Non-pigmented ciliary epithelial cell (primary cell): ENCODE measurements around the gene VWA2.

Experiments used
- DNase-seq: peaks from one replicate; pipeline ENCODE4 v3.0.0-alpha.2; 2010; ENCODE audit warnings: low read depth

The VWA2 gene

DNA sequence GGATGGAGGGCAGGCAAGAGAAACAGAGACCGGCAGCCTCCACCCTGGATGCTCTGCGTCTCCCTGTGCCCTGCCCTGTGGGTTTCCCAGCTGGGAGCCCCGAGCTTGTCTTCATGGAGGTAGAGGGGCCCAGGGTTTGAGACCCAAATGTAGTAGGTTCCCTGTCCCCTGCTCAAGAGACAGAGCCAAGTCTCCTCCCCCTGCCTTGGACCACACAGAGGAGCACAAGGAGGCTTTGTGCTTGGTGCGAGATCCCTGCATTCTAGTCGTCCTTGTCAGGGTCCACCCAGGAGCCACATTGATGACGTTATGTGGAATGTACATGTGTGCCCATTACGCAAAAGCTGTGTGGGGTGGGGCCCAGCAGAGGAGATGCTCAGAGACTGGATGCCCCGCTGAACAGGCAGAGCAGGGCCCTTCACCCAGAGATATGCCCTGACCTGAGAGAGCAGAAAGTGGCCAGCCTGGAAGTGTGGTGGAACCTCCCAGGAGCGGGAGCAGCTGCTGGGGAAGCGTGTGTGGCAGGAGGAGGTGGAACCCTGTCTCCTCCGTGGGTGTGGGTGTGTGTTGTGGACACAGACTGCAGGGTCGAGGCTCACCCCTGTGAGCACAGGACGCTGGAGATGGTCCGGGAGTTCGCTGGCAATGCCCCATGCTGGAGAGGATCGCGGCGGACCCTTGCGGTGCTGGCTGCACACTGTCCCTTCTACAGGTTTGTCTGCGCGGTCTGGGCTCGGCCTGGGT is 39.3 kb downstream of the VWA2 start:
- DNase-seq, result no peak

- no peak for DNase-seq
Observed at GRCh38 chr10:114278884-114279191, 39.8 kb downstream of the VWA2 start.

GRCh38 chr10:114279289-114279688 is 40.2 kb downstream of the VWA2 start:
- no peak for DNase-seq

DNA sequence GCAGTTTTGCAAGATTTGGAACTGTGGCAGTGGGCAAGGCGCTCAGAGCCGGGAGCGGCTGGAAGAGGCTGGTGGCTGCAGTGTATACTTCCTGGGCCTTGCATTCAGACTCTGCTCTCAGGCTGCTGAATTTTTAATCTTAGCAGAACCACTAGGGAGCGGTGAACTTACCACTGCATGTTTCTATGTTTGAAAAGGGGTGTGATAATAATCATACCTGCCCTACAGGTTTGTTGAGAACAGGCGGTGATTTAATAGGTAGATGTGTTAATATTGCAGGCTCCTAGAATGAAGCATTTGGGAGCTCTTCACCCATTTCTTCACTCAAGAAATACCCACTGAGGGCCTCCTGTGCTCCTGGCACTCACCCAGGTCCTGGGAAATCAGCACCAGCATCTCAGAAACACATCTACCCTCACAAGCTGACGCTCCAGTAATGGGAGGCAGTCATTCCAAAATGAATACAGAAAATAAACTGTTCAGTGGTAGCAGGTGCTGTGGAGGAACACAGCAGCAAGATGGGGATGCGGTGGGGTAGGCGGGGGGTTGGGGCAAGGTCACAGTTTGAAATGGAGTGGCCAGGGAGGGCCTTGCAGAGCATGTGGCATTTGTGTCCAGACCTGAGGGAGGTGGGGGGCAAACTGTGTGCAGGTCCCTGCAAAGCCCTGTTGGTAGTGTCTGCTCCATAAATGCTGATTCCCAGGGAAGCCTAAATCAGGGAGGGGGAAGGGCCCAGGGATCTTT is 41.0 kb downstream of the VWA2 start:
- DNase-seq, result no peak

GRCh38 chr10:114281006-114281405 is 42.0 kb downstream of the VWA2 start:
- DNase-seq, result no peak

DNA sequence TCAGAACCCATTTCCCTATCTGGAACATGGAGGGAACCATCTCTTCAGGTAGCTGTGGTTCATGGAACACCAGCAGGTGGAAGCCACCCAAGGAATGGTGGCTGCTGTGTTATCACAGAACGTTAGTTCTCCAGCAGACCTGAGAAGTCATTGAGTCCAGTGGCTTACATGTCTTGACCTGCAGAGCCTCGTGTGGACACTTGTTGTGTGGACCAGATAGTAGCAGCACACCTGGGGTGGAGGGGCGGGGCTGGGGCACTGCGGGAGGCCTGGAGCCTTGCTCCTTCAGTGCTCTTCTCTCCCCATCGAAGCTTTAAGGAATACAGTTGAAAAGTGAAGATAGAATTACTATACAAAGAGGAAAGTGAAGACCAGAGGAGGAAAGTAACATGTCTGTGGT is 42.4 kb downstream of the VWA2 start:
- no peak for DNase-seq

DNA sequence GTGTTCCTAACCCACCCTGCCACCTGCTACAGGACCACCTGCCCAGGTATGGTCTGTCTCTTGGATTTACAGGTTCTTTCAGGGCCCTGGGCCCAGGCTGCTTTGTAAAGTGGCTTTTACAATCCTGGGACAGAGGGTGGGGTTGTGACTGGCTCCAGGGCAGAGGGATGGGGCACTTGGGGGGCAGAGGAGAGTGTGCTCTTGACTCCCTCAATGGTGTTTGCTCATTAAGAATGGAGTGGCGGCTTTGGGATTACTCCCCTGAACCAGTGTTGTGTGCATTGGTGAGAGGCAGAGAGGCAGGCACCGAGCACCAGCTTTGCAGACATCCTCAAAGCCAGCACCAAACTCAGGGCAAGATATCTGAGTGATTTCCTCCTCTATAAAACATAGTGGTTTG is 43.5 kb downstream of the VWA2 start:
- no peak for DNase-seq

DNA sequence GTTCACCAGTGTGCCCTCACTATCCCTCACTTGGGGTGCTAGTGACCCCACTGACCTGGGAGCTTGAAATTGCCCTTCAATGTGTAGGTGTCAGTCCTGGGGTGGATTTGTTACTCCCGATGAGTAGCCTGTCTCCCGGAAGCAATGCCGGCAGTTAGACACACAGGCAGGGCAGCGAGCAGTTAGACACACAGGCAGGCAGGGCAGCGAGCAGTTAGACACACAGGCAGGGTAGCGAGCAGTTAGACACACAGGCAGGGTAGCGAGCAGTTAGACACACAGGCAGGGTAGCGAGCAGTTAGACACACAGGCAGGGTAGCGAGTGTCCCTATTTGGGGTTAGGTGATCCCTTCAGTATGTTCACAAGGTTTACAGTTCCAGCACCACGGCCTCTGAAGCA is 44.0 kb downstream of the VWA2 start:
- DNase-seq, result no peak

- DNase-seq, result no peak
Observed at GRCh38 chr10:114283535-114284234, 44.6 kb downstream of the VWA2 start.

DNA sequence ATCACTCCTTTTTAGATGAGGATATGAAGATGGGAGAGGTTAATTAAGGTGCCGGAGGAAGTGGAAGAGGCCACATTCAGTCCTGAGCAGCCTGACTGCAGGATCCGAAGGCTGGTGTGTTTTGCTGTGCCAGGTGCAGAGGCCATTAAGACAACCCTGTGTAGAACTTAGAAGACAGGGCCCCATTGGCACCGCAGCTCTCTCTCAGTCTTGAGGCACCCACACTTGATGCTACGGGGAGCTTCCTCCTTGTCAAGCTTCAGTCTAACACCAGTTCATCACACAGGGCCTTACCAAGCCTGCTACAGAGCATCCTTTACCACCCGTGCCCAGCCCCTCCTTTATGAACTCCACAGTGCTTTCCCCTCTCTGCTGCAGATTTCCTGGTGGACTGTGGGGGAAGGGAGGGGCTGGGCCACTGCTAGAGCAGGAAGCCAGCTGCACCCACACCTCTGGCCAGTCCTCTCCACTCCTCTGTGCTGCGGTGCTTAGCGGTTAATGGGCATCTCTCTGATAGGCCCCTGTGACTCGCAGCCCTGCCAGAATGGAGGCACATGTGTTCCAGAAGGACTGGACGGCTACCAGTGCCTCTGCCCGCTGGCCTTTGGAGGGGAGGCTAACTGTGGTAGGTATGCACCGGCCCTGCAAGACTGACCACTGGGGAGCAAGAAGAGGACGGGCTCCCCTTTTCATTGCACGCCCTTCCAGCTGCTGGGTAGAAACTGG is 45.5 kb downstream of the VWA2 start:
- no peak for DNase-seq

DNA sequence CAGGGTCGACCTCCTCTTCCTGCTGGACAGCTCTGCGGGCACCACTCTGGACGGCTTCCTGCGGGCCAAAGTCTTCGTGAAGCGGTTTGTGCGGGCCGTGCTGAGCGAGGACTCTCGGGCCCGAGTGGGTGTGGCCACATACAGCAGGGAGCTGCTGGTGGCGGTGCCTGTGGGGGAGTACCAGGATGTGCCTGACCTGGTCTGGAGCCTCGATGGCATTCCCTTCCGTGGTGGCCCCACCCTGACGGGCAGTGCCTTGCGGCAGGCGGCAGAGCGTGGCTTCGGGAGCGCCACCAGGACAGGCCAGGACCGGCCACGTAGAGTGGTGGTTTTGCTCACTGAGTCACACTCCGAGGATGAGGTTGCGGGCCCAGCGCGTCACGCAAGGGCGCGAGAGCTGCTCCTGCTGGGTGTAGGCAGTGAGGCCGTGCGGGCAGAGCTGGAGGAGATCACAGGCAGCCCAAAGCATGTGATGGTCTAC is 46.9 kb downstream of the VWA2 start:
- DNase-seq, result no peak

GRCh38 chr10:114286921-114287320 is 47.9 kb downstream of the VWA2 start:
- no peak for DNase-seq

GRCh38 chr10:114288424-114289095 is 49.5 kb downstream of the VWA2 start:
- DNase-seq, result no peak

DNA sequence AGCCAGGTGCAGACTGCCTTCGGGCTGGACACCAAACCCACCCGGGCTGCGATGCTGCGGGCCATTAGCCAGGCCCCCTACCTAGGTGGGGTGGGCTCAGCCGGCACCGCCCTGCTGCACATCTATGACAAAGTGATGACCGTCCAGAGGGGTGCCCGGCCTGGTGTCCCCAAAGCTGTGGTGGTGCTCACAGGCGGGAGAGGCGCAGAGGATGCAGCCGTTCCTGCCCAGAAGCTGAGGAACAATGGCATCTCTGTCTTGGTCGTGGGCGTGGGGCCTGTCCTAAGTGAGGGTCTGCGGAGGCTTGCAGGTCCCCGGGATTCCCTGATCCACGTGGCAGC is 50.0 kb downstream of the VWA2 start:
- DNase-seq, result no peak

GRCh38 chr10:114290038-114290437 is 51.0 kb downstream of the VWA2 start:
- no peak for DNase-seq

- no peak for DNase-seq
Observed at GRCh38 chr10:114291076-114291475, 52.0 kb downstream of the VWA2 start.

GRCh38 chr10:114291516-114291915 is 52.5 kb downstream of the VWA2 start:
- DNase-seq, result no peak

DNA sequence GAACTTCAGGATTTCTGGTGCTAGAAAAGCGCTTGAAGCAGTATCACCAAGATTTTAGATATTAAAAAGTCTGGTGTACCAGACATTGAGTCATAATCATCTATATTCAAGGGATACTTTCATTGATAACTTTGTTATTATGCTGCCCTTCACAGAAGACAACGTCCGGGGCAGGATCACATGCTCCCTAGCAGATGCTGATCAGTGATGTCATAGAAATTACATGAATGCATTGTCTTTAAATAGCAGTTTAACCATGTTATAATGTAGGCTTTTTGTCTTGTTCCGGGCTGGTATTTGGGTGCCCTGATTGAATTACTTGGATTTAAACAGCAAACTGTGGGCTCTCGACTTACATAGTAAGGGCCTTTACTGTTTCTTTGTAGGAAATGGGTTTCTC is 54.0 kb downstream of the VWA2 start:
- DNase-seq, result no peak

GRCh38 chr10:114294549-114294948 is 55.5 kb downstream of the VWA2 start:
- DNase-seq, result no peak

- DNase-seq, result no peak
Observed at GRCh38 chr10:114295393-114295792, 56.3 kb downstream of the VWA2 start.

DNA sequence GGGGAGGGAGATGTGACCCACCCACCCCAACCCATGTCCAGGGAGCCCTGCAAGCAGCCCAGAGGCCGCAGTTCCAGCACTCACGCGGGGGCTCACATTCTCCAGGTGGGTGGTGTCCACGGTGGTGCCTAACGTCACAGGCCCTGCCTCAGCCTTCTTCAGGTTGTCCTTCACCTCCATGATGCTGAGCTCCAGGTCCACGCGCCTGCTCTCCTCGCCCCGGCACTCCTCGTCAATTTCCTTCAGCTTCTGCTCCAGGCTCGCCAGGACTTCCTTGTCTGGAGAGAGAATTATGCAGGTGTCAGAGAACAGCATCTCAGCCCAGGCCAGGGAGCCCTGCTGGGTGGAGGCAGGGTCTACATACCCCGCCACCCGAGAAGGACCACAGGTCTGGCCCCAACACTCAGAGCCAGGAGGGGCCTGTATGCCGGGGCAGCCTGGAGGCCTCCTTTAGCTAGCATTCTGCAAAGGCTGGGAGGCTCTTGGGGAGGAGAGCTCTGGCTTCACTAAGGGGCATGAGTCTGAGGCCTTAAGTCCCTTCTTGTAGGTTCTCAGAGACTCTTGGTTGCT is 58.2 kb downstream of the VWA2 start:
- no peak for DNase-seq
